K562 (cell line): ENCODE results near the gene FBRS. TPM values are rescaled to one million over a fixed set of nuclear protein-coding genes. Genes with fewer than 3 reads are reported as not detected.

Source experiments
- CCNT2 ChIP-seq: IDR thresholded peaks from 2 replicates; pipeline ENCODE4 v1.6.1; 2011; ENCODE audit warnings: borderline replicate concordance, low read depth, mild to moderate bottlenecking, moderate library complexity, mixed read lengths, low read length; ENCODE audit not compliant: insufficient read length; ENCODE audit errors: extremely low read depth
- DMBX1 ChIP-seq: fragments of 250-450 bp; sonication (Bioruptor Pico); IDR thresholded peaks from 2 replicates; pipeline ENCODE4 v1.8.0; 2022; ENCODE audit warnings: inconsistent platforms, mild to moderate bottlenecking, moderate library complexity, borderline replicate concordance
- IRF2 ChIP-seq: sonication (generic); formaldehyde crosslinking; IDR thresholded peaks from 2 replicates; pipeline ENCODE4 v1.8.1; 2022; ENCODE audit warnings: mild to moderate bottlenecking, missing genetic modification reagents
- NCOR1 ChIP-seq: fragments of 450-650 bp; IDR thresholded peaks from 2 replicates; pipeline ENCODE4 v1.6.1; 2016; ENCODE audit warnings: mild to moderate bottlenecking, moderate library complexity
- PHB ChIP-seq: fragments of 250-450 bp; sonication (Bioruptor Pico); IDR thresholded peaks from 2 replicates; pipeline ENCODE4 v1.5.0; 2021
- PYGO2 ChIP-seq: fragments of 450-650 bp; IDR thresholded peaks from 2 replicates; pipeline ENCODE4 v1.6.1; 2016; ENCODE audit warnings: mild to moderate bottlenecking, missing genetic modification characterization, moderate library complexity, missing compliant biosample characterization
- RAD51 ChIP-seq: fragments of 450-650 bp; IDR thresholded peaks from 2 replicates; pipeline ENCODE4 v1.7.1; 2016; ENCODE audit warnings: low read depth, mild to moderate bottlenecking, borderline replicate concordance
- SP1 ChIP-seq: sonication (generic); formaldehyde crosslinking; IDR thresholded peaks from 2 replicates; pipeline ENCODE4 v1.8.1; 2022; ENCODE audit warnings: mild to moderate bottlenecking, missing genetic modification reagents
- SRF ChIP-seq, 2 experiments: fragments of 250-450, 450-650 bp in 1 of 2; sonication (Bioruptor Pico) in 1 of 2; sonication (generic) in 1 of 2; formaldehyde crosslinking; IDR thresholded peaks; 2 replicates each; pipeline versions ENCODE4 v1.5.0 to v1.5.1; 2020 to 2022; ENCODE audit warnings: mild to moderate bottlenecking in 1 of 2, missing genetic modification reagents in 1 of 2
- U2AF1 ChIP-seq: fragments of 200-400 bp; formaldehyde crosslinking; optimal IDR thresholded peaks from 2 replicates; pipeline ENCODE3; 2017; ENCODE audit warnings: mild to moderate bottlenecking, low read depth, low read length, moderate library complexity
- ZNF41 ChIP-seq: fragments of 250-450 bp; sonication (Bioruptor Pico); conservative IDR thresholded peaks from 2 replicates; pipeline ENCODE4 v1.4.0; 2020; ENCODE audit warnings: mild to moderate bottlenecking
- ZNF644 ChIP-seq: fragments of 200-800 bp; sonication (Bioruptor generic); IDR thresholded peaks from 2 replicates; pipeline ENCODE4 v1.6.1; 2016; ENCODE audit warnings: low read depth, missing genetic modification characterization, missing compliant biosample characterization
- polyA plus RNA-seq, 8 experiments: library from polyadenylated mRNA; depleted of rRNA in 4 of 8; stranded (reverse) in 5 of 8; unstranded in 3 of 8; fragments of >200 nt; fragmentation: Nextera tagmentation in 2 of 8; fragmentation: Illumina TruSeq in 1 of 8; extraction: Ambion mirVana in 2 of 8; extraction: Trizol in 1 of 8; gene quantifications; 2 replicates each; pipeline versions ENCODE4 v1.2.1 to v1.2.3, GENCODE V29; 2011 to 2014; ENCODE audit warnings: inconsistent platforms in 1 of 8, missing spikeins in 1 of 8
- total RNA-seq, 7 experiments: library from RNA; depleted of rRNA in 6 of 7; stranded (reverse); fragments of >200 nt in 6 of 7; fragmentation: Illumina TruSeq in 2 of 7; extraction: Trizol in 2 of 7; gene quantifications; 2 replicates each; pipeline versions ENCODE4 v1.2.1 to v1.2.3, GENCODE V29; 2011 to 2021; ENCODE audit warnings: low replicate concordance in 1 of 7
- TF ChIP-seq, protein P1 (sequence below), 2 experiments: fragments of 450-650 bp; IDR thresholded peaks; 2 replicates each; pipeline ENCODE4 v1.6.1; 2016; ENCODE audit warnings: mild to moderate bottlenecking in 2 of 2, borderline replicate concordance in 1 of 2, low read depth in 1 of 2, moderate library complexity in 1 of 2
- TF ChIP-seq, protein P2 (sequence below): sonication (generic); formaldehyde crosslinking; IDR thresholded peaks from 2 replicates; pipeline ENCODE4 v1.8.1; 2023; ENCODE audit warnings: mild to moderate bottlenecking, missing genetic modification reagents
- TF ChIP-seq, protein P3 (sequence below), 2 experiments: fragments of 200-800 bp in 1 of 2; sonication (Bioruptor generic) in 1 of 2; sonication (generic) in 1 of 2; formaldehyde crosslinking in 1 of 2; IDR thresholded peaks in 1 of 2; conservative IDR thresholded peaks in 1 of 2; 2 replicates each; pipeline versions ENCODE4 v1.5.0 to v1.6.1; 2016 to 2020; ENCODE audit warnings: missing compliant biosample characterization in 1 of 2, missing genetic modification characterization in 1 of 2, missing genetic modification reagents in 1 of 2

The FBRS gene
- total and polyA plus RNA-seq, 9 of the 15 experiments (the other 6 are each of a cell fraction or from before 2014, with no cell fraction given) = 0.32 to 59.5 (median 13.1) TPM

DNA sequence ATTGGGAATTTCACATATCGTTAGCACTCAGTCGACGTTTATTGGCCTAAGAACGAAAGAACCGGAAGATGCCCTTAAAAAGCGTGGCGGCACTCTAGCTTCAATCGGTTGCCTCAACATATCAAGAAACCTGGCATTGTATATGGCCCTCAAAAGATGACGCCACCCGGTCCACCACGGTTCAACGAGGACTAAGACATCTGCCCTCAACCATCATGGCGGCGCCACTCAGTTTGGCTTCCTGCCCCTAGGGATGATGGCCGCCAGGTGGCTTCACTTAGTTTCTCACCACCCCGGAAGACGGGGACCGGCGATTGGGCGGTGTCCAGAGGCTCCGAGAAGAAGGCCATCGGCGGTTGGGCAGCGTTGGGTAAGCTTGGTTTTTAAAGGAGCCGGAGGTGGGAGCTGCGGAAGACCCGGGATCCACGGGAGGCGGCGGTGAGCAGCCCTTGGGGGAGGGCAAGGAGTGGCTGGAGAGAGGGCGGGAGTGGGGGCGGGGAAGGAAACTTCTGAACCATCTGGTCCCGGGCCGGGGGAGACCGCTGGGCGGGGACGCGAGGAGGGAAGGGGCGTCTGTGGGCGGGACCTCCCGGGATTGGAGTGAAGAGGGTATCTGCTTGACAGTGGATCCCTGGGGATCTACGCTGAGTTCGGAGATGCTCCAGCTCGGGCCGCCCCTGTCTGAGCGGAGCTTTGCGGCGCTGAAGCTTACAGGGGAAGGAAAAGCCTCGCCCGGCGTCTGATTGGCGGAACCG lies 7.7 kb upstream of the FBRS start, which contains the start of gene PRR14 (continued):
- no peak for TF ChIP-seq U2AF1
- TF ChIP-seq CCNT2 = no peak
- no peak for TF ChIP-seq PHB (CRISPR knock-in tag)
- TF ChIP-seq DMBX1 (CRISPR knock-in tag) = peak; percentile 91
- no peak for TF ChIP-seq ZNF41 (CRISPR knock-in tag)
- TF ChIP-seq, protein P1, sequence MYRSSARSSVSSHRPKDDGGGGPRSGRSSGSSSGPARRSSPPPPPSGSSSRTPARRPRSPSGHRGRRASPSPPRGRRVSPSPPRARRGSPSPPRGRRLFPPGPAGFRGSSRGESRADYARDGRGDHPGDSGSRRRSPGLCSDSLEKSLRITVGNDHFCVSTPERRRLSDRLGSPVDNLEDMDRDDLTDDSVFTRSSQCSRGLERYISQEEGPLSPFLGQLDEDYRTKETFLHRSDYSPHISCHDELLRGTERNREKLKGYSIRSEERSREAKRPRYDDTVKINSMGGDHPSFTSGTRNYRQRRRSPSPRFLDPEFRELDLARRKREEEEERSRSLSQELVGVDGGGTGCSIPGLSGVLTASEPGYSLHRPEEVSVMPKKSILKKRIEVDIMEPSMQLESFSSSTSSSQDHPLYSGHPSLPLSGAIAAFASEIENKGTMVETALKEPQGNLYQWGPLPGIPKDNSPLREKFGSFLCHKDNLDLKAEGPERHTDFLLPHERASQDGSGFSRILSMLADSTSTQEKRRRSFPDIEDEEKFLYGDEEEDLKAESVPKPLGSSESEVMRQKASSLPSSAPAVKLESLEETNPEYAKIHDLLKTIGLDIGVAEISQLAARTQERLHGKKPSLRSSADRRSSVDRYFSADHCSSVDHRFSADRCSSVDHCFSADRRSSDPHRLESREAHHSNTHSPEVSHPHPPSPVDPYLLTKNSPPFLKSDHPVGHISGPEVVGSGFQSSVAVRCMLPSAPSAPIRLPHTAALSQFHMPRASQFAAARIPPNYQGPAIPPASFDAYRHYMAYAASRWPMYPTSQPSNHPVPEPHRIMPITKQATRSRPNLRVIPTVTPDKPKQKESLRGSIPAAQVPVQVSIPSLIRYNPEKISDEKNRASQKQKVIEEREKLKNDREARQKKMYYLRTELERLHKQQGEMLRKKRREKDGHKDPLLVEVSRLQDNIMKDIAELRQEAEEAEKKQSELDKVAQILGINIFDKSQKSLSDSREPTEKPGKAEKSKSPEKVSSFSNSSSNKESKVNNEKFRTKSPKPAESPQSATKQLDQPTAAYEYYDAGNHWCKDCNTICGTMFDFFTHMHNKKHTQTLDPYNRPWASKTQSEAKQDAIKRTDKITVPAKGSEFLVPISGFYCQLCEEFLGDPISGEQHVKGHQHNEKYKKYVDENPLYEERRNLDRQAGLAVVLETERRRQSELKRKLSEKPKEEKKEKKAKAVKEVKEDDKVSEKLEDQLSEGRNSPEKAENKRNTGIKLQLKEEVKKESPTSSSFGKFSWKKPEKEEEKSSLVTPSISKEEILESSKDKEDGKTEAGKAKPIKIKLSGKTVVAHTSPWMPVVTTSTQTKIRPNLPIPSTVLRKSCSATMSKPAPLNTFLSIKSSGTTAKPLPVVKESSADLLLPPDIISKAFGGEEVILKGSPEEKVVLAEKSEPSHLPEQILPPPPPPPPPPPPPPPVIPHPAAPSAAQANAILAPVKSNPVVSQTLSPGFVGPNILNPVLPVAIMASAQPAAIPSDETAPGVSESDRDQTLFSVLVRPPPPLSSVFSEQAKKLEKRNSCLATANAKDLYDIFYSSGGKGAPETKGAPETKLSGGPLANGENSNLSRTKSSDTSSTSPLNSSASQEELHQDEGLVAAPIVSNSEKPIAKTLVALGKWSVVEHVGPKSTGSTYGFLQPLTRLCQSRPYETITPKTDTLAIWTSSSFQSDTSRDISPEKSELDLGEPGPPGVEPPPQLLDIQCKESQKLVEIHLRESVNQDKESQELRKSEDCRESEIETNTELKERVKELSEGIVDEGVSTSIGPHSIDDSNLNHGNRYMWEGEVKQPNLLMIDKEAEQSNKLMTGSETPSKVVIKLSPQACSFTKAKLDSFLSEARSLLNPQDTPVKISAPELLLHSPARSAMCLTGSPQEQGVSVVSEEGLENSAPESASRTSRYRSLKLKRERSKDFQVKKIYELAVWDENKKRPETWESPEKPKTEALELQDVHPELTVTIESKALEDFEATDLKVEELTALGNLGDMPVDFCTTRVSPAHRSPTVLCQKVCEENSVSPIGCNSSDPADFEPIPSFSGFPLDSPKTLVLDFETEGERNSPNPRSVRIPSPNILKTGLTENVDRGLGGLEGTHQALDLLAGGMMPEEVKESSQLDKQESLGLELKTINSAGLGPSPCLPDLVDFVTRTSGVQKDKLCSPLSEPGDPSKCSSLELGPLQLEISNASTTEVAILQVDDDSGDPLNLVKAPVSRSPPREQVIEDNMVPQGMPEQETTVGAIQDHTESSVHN (IDR thresholded peaks at IDR 0.05; ENCODE audit: borderline replicate concordance in 1 of 2, low read depth in 1 of 2) = no peak
- peak; percentile 83 for TF ChIP-seq SP1 (CRISPR knock-in tag)
- peak in 1 of 2 experiments; percentile 89; a peak in 2 of 4 replicates for TF ChIP-seq SRF (CRISPR knock-in tag; IDR thresholded peaks at IDR 0.05)
- TF ChIP-seq ZNF644 (tag) = peak; percentile 96
- TF ChIP-seq, protein P2, sequence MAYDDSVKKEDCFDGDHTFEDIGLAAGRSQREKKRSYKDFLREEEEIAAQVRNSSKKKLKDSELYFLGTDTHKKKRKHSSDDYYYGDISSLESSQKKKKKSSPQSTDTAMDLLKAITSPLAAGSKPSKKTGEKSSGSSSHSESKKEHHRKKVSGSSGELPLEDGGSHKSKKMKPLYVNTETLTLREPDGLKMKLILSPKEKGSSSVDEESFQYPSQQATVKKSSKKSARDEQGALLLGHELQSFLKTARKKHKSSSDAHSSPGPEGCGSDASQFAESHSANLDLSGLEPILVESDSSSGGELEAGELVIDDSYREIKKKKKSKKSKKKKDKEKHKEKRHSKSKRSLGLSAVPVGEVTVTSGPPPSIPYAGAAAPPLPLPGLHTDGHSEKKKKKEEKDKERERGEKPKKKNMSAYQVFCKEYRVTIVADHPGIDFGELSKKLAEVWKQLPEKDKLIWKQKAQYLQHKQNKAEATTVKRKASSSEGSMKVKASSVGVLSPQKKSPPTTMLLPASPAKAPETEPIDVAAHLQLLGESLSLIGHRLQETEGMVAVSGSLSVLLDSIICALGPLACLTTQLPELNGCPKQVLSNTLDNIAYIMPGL = no peak; the same call in 1 of the 2 replicates
- TF ChIP-seq RAD51 = no peak; the same call in 1 of the 2 replicates
- TF ChIP-seq, protein P3, sequence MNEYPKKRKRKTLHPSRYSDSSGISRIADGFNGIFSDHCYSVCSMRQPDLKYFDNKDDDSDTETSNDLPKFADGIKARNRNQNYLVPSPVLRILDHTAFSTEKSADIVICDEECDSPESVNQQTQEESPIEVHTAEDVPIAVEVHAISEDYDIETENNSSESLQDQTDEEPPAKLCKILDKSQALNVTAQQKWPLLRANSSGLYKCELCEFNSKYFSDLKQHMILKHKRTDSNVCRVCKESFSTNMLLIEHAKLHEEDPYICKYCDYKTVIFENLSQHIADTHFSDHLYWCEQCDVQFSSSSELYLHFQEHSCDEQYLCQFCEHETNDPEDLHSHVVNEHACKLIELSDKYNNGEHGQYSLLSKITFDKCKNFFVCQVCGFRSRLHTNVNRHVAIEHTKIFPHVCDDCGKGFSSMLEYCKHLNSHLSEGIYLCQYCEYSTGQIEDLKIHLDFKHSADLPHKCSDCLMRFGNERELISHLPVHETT (CRISPR knock-in tag; conservative IDR thresholded peaks at IDR 0.05 in 1 of 2, IDR thresholded peaks at IDR 0.05 in 1 of 2) = peak in 1 of 2 experiments; percentile 94; a peak in 2 of 4 replicates
- TF ChIP-seq NCOR1 = no peak; the same call in 1 of the 2 replicates
- peak; percentile 60; the same call in 1 of the 2 replicates for TF ChIP-seq PYGO2
- no peak for TF ChIP-seq IRF2
